GM18867 (cell line): ENCODE measurements around the gene KIF26A.
"Not testable (repeated sequence)": the region's sequence is repeated elsewhere in the genome, so short reads cannot be mapped to it uniquely, and the experiment has no call there.

Experiments
- ATAC-seq: cut with Tn5 transposase; IDR thresholded peaks from one replicate; pipeline ENCODE4 v1.9.1; 2021; ENCODE audit warnings: mild to moderate bottlenecking, moderate library complexity; ENCODE audit not compliant: unreplicated experiment

Gene KIF26A

GRCh38 chr14:104220215-104221070, 82.1 kb downstream of the KIF26A start:
- ATAC-seq = no peak

DNA sequence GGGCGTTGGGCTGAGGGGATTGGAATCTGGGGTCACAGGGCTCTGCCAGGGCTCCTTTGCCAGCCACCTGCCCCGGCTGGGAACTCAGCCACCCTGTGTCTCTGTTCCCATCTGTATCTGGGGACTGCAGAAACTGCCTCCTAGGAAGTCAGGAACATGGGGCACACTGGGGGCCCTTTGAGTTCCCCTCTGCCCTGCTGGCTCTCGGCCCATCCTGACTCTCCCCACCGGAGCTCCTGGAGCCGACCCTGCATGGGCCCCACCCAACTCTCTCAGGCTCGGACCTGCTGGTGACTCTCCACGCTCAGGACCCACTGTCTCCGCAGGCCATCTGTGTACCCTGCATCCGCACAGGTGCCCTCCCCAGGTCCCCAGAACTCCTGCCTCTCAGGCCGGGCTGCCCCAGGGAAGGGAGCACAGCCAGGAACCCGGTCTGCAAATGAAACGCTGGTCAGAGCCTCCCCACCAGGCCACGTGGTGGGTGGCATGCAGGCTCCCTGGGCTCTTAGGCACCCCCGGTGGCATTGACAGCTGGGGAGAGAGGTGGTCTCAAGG, 82.8 kb downstream of the KIF26A start:
- ATAC-seq = no peak

- no peak for ATAC-seq
These were observed 83.4 kb downstream of the KIF26A start for GRCh38 chr14:104221636-104222369.

DNA sequence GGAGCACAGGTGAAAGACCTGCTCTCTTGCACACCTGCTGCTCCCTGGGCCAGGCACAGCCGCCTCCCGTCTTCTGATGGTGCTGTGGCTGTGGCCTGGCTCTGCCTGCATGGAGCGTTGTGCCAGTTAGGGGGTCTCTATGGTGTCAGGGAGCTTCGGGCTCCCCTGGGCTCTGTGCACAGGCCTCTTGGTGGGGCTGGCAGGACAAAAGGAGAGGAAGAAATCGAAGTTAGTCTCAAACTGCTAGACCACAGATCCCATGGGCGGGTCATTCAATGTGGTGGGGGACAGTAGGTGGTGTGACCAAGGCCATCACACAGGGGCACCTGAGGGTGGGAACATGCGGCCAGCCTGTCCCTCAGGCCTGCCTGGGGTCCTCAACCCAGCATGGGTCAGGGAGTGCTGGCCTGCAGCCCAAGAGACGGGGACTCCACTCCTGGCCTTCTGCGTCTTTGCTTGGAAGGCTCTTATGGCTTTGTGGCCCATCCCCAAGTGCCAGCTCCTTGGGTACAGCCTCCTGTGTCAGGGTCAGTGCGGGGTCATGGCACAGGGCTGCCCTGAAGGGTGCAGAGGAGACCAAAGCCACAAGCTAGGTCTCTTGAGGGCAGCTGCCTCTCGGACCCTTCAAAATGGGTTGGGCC, 84.1 kb downstream of the KIF26A start:
- ATAC-seq = no peak

DNA sequence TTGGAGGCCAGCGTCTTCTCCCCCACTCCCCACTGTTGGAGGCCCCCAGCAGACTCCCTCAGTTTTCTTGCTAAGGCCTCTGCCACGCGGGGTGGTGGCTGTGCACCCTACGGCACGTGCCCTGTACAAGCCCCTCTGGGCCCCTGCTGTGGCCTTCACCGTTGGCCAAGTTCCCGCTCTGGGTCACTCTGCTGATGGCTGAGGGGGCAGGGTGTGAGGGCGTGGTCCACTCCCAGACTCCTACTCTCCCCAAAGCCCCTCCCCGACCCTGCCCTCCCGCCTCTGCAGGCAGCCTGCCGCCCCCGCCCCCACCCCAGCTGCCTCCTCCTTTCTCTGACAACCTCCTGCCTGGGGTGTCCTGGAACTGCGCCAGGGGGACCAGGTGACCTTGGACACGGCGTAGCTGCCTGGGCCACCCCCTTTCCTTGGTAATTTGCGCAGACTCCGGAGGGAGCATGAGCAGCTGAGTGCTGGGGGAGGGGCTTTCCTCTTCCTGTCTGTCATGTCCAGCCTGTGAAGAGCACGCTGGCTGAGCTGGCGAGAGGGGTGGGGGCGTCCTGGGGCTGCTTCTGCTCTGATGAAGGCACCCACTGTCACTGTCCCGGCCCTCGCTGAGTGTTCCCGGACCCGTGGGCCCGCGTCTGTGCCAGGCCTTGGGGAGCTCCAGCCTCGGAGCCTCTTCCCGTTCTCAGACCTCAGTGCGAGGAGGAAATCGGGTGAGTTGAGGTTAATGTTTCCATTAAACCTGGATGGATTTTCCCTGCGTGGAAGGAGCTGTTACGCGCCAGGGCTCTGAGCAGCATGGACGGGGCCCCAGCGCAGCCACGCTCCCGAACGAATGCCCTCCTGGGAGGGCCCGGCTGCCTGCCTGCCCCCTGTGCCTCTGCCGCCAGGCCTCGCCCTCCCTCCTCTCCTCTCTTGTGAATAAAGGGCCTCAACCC, 85.0 kb downstream of the KIF26A start:
- ATAC-seq = no peak

GRCh38 chr14:104224131-104224505, 85.7 kb downstream of the KIF26A start:
- ATAC-seq = no peak

GRCh38 chr14:104224506-104225277, 86.3 kb downstream of the KIF26A start:
- ATAC-seq = no peak

- ATAC-seq = not testable (repeated sequence)
These were observed 87.1 kb downstream of the KIF26A start for GRCh38 chr14:104225278-104226190.

- no peak for ATAC-seq
These were observed 88.3 kb downstream of the KIF26A start for GRCh38 chr14:104226421-104227383.

- no peak for ATAC-seq
These were observed 89.4 kb downstream of the KIF26A start for GRCh38 chr14:104227806-104228205.

DNA sequence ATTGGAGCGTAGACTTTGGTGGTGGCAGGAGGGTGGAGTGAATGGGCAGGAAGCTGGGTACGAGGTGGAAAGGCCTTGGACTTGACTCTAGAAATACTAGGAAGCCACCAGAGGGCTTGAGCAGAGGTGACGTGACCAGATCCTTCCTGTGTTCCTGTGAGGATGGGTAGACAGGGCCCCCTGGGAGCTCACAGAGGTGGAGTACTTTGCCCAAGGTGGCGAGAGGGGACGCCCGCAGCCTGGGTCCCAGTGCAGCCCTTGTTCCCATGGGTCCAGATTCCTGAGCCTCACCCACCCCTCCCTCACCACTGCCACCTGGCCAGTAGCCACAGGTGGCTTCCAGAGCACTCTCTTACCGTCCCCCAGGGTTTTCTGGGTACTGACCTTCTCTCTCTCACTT, 89.8 kb downstream of the KIF26A start:
- no peak for ATAC-seq

GRCh38 chr14:104228716-104229533, 90.5 kb downstream of the KIF26A start:
- ATAC-seq = no peak

DNA sequence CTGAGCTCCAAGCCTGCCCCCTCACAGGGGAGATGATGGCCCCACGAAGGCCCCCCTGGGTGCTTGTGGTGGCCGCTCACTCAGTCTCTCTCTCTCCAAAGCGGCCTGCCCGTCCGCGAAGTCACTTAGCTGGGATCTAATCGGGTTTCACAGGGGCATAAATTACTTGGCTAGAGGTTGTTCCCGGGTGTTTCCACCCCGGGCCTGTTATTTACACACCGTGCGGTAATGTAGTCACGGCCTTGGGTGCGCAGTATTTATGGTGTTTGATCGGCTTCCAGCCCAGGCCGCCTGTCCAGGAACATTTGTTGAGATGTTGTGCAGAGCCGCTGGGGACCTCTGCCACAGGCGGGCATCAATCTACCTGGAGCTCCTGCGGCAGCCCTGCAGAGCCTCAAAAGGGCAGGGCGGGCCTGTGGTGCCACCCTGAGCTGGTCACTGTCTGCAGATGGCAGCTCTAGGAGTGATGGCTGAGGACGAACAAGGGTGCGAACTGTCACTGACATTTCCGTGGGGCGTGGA, 91.2 kb downstream of the KIF26A start:
- ATAC-seq = no peak

GRCh38 chr14:104230119-104230815, 91.9 kb downstream of the KIF26A start:
- ATAC-seq = no peak
